Right lobe of liver (tissue), 6 donors: Measurements from ENCODE around the gene ADAMTS20. TPM values are rescaled to one million over a fixed set of nuclear protein-coding genes. Genes with fewer than 3 reads are reported as not detected.

Experiments
- ATAC-seq, 4 donors: fragments of 200-7000 bp; cut with Tn5 transposase; one replicate each; pipeline ENCODE4 v1.9.1; 2020; ENCODE audit warnings: mild to moderate bottlenecking in 4 of 4, moderate library complexity in 4 of 4
- DNase-seq, 3 donors: peaks; one replicate each; pipeline ENCODE4 v3.0.0-alpha.2; 2020
- H3K27ac ChIP-seq, 3 donors: fragments of 200-600 bp; one replicate each; pipeline ENCODE4 v1.8.0; 2022
- H3K27me3 ChIP-seq, 2 donors: fragments of 200-600 bp; one replicate each; pipeline ENCODE4 v1.8.0; 2022
- H3K36me3 ChIP-seq, 4 donors: fragments of 200-600 bp; sonication (generic) in 1 of 4; one replicate each; pipeline versions ENCODE4 v1.5.1 to v1.8.0; 2017 to 2022; ENCODE audit warnings: control low read depth in 1 of 4
- H3K4me1 ChIP-seq, 4 donors: fragments of 200-600 bp; sonication (generic) in 1 of 4; one replicate each; pipeline versions ENCODE4 v1.5.1 to v1.8.0; 2017 to 2022; ENCODE audit warnings: control low read depth in 1 of 4
- H3K4me3 ChIP-seq, 3 donors: fragments of 200-600 bp; one replicate each; pipeline ENCODE4 v1.8.0; 2022
- H3K9me3 ChIP-seq, 4 donors: fragments of 200-600 bp; sonication (generic) in 1 of 4; one replicate each; pipeline versions ENCODE4 v1.5.1 to v1.8.0; 2017 to 2022; ENCODE audit warnings: control low read depth in 1 of 4
- POLR2A ChIP-seq: fragments of 450-650 bp; IDR thresholded peaks from one replicate; pipeline ENCODE4 v1.6.1; 2017; ENCODE audit warnings: antibody characterized with exemption, mild to moderate bottlenecking
- WGBS: methylation state at CpG from one replicate; pipeline ENCODE4 v1.1.6; 2018; ENCODE audit warnings: low coverage, low lambda C conversion rate; ENCODE audit not compliant: insufficient coverage; ENCODE audit errors: missing lambda C conversion rate; 5-methylcytosine and 5-hydroxymethylcytosine counted together
- intact Hi-C, 2 donors: fragments of 100-400 bp; cut with DNase I; formaldehyde crosslinking; loops; one replicate each; pipeline versions ENCODE4 v1.11.2 to v1.14.1; 2022
- total RNA-seq, 6 experiments: library from RNA; depleted of rRNA in 2 of 6; stranded (reverse); fragments of >200 nt in 2 of 6; fragmentation: NEBNext Ultra II Directional in 3 of 6; extraction: Animal tissue kit (Norgen Biotek cat#: 25700) in 3 of 6; gene quantifications; one replicate each; pipeline versions ENCODE4 v1.1.0 to v1.2.4, GENCODE V29; 2016 to 2023
- TF ChIP-seq, protein P1 (sequence below), 4 donors: fragments of 200-600 bp in 3 of 4; fragments of 450-650 bp in 1 of 4; IDR thresholded peaks; one replicate each; pipeline versions ENCODE4 v1.5.1 to v1.8.0; 2016 to 2022; ENCODE audit warnings: antibody characterized with exemption in 4 of 4, mild to moderate bottlenecking in 2 of 4
- donor health status: DM: no; HTN: yes; CAD: no.
- donor health status: DM: no; HTN: no; CAD: no.
- donor health status: DM: no; HTN: no; CAD: no.
- donor health status: DM: no; HTN: yes; CAD: no.
- donor health status: DM: no; HTN: yes; CAD: no.

Gene ADAMTS20
- total RNA-seq, 6 experiments from 2014 or later: not detected

DNA sequence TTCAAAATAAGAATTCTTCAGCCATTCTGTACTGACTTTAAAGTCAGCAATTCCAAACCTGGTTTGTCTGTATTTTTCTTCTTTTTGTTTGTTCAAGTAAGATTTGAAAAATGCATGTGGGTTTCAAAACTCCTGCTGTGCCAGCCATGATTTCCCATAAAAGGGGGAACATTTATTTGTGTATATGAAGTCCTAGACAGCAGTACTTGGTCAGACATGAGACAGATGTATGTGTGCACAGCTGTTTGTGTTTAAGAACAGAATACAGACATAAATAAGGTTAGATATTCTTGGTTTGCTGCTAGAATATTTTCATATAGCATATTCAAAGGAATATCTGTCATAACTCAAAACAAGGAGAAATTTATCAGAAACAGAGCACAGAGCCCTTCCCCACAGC lies 236.0 kb downstream of the ADAMTS20 start:
- Histone ChIP-seq H3K27me3 (no peaks in the 10 kb centered on the region), H3K27ac (no peak overlapping the region), H3K9me3 (no peaks in the 10 kb centered on the region), H3K36me3 (no peaks in the 10 kb centered on the region), H3K4me3 (no peak overlapping the region), H3K4me1 (no peaks in the 10 kb centered on the region)
- intact Hi-C loops: no loop called here
- ATAC-seq: no peak
- TF ChIP-seq, protein P1, sequence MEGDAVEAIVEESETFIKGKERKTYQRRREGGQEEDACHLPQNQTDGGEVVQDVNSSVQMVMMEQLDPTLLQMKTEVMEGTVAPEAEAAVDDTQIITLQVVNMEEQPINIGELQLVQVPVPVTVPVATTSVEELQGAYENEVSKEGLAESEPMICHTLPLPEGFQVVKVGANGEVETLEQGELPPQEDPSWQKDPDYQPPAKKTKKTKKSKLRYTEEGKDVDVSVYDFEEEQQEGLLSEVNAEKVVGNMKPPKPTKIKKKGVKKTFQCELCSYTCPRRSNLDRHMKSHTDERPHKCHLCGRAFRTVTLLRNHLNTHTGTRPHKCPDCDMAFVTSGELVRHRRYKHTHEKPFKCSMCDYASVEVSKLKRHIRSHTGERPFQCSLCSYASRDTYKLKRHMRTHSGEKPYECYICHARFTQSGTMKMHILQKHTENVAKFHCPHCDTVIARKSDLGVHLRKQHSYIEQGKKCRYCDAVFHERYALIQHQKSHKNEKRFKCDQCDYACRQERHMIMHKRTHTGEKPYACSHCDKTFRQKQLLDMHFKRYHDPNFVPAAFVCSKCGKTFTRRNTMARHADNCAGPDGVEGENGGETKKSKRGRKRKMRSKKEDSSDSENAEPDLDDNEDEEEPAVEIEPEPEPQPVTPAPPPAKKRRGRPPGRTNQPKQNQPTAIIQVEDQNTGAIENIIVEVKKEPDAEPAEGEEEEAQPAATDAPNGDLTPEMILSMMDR (IDR thresholded peaks at IDR 0.05): no peak
- no peak for TF ChIP-seq POLR2A
- DNase-seq: no peak

DNA sequence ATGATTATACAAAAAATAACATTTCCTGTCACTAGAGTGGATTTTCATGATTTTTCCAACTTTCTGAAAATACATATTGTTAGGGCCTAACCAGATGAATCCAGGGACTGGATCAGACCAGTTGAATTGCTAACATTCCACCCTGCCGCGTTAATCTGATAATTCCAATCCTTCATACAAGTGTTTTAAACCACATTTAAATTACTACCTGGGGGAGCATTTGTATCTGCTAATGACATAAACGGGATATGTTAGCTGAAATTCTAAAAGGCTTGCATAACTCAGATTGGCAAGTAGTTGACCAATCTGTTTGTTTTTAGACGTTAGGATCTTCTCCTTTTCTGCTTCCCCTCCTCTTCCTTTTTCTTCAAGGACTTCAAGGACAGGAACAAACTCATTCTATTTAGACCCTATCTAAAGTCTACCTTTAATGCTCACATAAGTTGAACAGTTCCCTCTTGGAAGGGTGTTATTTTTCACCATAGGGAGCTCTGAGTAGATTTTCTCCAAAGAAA lies 239.0 kb downstream of the ADAMTS20 start:
- Histone ChIP-seq H3K27me3 (no peaks in the 10 kb centered on the region), H3K4me1 (no peaks in the 10 kb centered on the region), H3K4me3 (no peak overlapping the region), H3K9me3 (no peaks in the 10 kb centered on the region), H3K36me3 (no peaks in the 10 kb centered on the region), H3K27ac (no peak overlapping the region)
- ATAC-seq (no peak), DNase-seq (no peak)
- intact Hi-C loops: no loop called here
- WGBS: 50% methylated on average over 4 of the region's 4 CpGs
- no peak for TF ChIP-seq POLR2A
- TF ChIP-seq, protein P1 (IDR thresholded peaks at IDR 0.05): no peak

GRCh38 chr12:43310596-43310995 lies 241.4 kb downstream of the ADAMTS20 start:
- H3K27ac ChIP-seq: no peak overlapping the region
- ATAC-seq (no peak), DNase-seq (no peak)
- H3K9me3 ChIP-seq: no peaks in the 10 kb centered on the region
- H3K4me3 ChIP-seq: no peak overlapping the region
- H3K4me1 ChIP-seq: no peaks in the 10 kb centered on the region
- H3K36me3 ChIP-seq: no peaks in the 10 kb centered on the region
- no peaks in the 10 kb centered on the region for H3K27me3 ChIP-seq
- intact Hi-C loops: no loop called here
- TF ChIP-seq, protein P1 (IDR thresholded peaks at IDR 0.05): no peak
- TF ChIP-seq POLR2A: no peak

DNA sequence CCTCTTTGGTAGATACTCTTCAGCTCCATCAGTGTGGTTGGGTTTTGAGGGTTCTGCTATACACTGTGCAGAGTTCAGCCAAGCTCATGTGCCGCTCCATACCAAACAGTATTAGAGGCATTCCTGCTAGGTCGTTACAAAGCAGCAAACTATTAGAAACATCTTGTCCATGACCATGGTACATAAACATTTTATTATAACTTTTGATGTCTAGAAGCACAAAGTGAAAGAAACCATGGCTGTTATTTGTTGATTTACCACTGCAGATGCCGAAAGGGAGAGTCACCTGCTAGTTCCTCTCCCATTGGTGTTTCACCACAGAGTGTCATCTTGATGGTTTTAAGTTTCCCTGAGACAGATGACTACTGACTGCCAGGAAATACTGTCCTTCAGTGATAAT lies 242.0 kb downstream of the ADAMTS20 start:
- ATAC-seq: no peak
- Histone ChIP-seq H3K36me3 (no peaks in the 10 kb centered on the region), H3K4me1 (no peaks in the 10 kb centered on the region), H3K4me3 (no peak overlapping the region), H3K27ac (no peak overlapping the region), H3K9me3 (no peaks in the 10 kb centered on the region), H3K27me3 (no peaks in the 10 kb centered on the region)
- no peak for DNase-seq
- TF ChIP-seq POLR2A: no peak
- TF ChIP-seq, protein P1 (IDR thresholded peaks at IDR 0.05): no peak
- WGBS: 65% methylated on average over 3 of the region's 3 CpGs
- intact Hi-C loops: no loop called here

DNA sequence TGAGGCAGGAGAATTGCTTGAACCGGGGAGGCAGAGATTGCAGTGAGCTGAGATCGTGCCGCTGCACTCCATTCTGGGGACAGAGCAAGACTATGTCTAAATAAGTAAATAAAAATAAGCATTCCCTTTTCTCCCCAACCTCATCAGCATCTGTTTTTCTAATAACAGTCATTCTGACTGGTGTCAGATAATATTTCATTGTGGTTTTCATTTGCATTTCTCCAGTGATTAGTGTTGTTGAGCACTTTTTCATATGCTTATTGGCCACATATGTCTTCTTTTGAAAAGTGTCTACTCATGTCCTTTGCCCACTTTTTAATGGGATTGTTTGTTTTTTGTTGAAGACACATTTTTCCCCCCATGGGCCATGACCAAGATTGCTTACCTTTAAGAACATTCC lies 243.2 kb downstream of the ADAMTS20 start:
- Histone ChIP-seq H3K27me3 (no peaks in the 10 kb centered on the region), H3K4me3 (no peak overlapping the region), H3K4me1 (no peaks in the 10 kb centered on the region), H3K27ac (no peak overlapping the region), H3K9me3 (no peaks in the 10 kb centered on the region), H3K36me3 (no peaks in the 10 kb centered on the region)
- DNase-seq (no peak), ATAC-seq (no peak)
- 45% methylated on average over 2 of the region's 3 CpGs for WGBS
- intact Hi-C loops: no loop called here
- no peak for TF ChIP-seq POLR2A
- TF ChIP-seq, protein P1 (IDR thresholded peaks at IDR 0.05): no peak
